ENCODE results near the gene TBX10.
"Not testable (repeated sequence)": the region's sequence is repeated elsewhere in the genome, so short reads cannot be mapped to it uniquely, and the experiment has no call there.

TBX10 gene

DNA sequence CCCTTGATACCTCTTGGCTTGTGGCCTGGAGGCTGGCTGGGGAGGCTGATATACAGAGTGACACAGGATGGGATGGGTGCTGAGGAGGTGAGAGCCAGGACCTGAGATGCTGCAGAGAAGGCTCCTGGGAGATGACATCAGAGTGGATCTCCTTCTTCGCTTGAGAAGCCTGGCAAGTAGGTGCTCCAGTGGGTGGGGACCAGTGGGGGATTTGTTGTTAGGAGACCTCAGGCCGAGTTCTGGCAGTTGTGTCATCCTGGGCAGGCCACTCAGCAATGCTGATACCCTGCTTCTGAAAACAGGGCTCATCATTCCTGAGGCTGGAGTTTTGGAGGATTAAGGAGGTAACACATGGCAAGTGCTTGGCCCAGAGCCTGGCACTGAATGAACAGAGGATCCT is 34.7 kb downstream of the TBX10 start:
- peaks cover 28% of the 10 kb centered on the region for H3K79me2 ChIP-seq (ENCODE audit: low read length)
- no peaks in the 10 kb centered on the region for H3K27me3 ChIP-seq (replicated peaks; ENCODE audit: insufficient read depth, low read length)
- H3K4me1 ChIP-seq (ENCODE audit: low read length): peaks cover 18% of the 10 kb centered on the region
- no peak overlapping the region for H3K27ac ChIP-seq (ENCODE audit: low read length)
- no peak overlapping the region for H3K4me2 ChIP-seq (ENCODE audit: low read depth, low read length)
- no peaks in the 10 kb centered on the region; the same call in 1 of the 2 replicates for H3K36me3 ChIP-seq (replicated peaks; ENCODE audit: insufficient read depth, low read length)
- H2AFZ ChIP-seq (ENCODE audit: low read length): no peak overlapping the region
- H3K9me2 ChIP-seq (replicated peaks; ENCODE audit: insufficient read depth, low read length): no peaks in the 10 kb centered on the region
- H4K20me1 ChIP-seq (ENCODE audit: insufficient read depth, low read length): no peaks in the 10 kb centered on the region
- no peak overlapping the region for H3K4me3 ChIP-seq (ENCODE audit: low read length)
- H3K9me3 ChIP-seq (replicated peaks; ENCODE audit: insufficient read depth, low read length): no peaks in the 10 kb centered on the region
- H3K9ac ChIP-seq (ENCODE audit: low read length): no peak overlapping the region
- DNase-seq: no peak
- peaks cover 10% of the 10 kb centered on the region; the same call in 1 of the 2 replicates for H3F3A ChIP-seq (ENCODE audit: insufficient read depth, low read length)
- TF ChIP-seq EZH2phosphoT487 (IDR thresholded peaks at IDR 0.05; ENCODE audit: low read length) (no peak), EZH2 (optimal IDR thresholded peaks at IDR 0.05; ENCODE audit: low read depth, low read length) (no peak)
- TF ChIP-seq, protein P1, sequence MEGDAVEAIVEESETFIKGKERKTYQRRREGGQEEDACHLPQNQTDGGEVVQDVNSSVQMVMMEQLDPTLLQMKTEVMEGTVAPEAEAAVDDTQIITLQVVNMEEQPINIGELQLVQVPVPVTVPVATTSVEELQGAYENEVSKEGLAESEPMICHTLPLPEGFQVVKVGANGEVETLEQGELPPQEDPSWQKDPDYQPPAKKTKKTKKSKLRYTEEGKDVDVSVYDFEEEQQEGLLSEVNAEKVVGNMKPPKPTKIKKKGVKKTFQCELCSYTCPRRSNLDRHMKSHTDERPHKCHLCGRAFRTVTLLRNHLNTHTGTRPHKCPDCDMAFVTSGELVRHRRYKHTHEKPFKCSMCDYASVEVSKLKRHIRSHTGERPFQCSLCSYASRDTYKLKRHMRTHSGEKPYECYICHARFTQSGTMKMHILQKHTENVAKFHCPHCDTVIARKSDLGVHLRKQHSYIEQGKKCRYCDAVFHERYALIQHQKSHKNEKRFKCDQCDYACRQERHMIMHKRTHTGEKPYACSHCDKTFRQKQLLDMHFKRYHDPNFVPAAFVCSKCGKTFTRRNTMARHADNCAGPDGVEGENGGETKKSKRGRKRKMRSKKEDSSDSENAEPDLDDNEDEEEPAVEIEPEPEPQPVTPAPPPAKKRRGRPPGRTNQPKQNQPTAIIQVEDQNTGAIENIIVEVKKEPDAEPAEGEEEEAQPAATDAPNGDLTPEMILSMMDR (IDR thresholded peaks at IDR 0.05; ENCODE audit: low read length): no peak

DNA sequence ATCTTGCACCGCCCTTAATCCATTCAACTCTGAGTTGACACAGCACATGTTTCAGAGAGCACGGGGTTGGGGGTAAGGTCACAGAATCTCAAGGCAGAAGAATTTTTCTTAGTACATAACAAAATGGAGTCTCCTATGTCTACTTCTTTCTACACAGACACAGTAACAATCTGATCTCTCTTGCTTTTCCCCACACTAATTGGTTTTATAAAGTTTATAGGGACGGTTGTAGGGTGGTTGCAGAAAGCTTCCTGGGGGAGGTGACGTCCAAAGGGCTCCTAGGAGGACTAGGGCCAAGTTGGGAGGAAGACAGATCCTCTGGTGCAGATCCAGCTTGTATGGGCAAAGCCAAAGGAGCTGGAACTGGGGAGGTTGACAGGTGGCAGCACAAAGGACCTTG is 35.4 kb downstream of the TBX10 start:
- not testable (repeated sequence) for H3K27ac ChIP-seq (ENCODE audit: low read length); H3F3A ChIP-seq (ENCODE audit: insufficient read depth, low read length); H3K9me2 ChIP-seq (replicated peaks; ENCODE audit: insufficient read depth, low read length); H3K9me3 ChIP-seq (replicated peaks; ENCODE audit: insufficient read depth, low read length); H2AFZ ChIP-seq (ENCODE audit: low read length); H3K27me3 ChIP-seq (replicated peaks; ENCODE audit: insufficient read depth, low read length); H3K9ac ChIP-seq (ENCODE audit: low read length); H3K4me3 ChIP-seq (ENCODE audit: low read length); DNase-seq; H3K4me2 ChIP-seq (ENCODE audit: low read depth, low read length); H3K36me3 ChIP-seq (replicated peaks; ENCODE audit: insufficient read depth, low read length); H4K20me1 ChIP-seq (ENCODE audit: insufficient read depth, low read length)
- Histone ChIP-seq H3K79me2 (ENCODE audit: low read length) (peaks cover 23% of the 10 kb centered on the region), H3K4me1 (ENCODE audit: low read length) (peaks cover 22% of the 10 kb centered on the region)

DNA sequence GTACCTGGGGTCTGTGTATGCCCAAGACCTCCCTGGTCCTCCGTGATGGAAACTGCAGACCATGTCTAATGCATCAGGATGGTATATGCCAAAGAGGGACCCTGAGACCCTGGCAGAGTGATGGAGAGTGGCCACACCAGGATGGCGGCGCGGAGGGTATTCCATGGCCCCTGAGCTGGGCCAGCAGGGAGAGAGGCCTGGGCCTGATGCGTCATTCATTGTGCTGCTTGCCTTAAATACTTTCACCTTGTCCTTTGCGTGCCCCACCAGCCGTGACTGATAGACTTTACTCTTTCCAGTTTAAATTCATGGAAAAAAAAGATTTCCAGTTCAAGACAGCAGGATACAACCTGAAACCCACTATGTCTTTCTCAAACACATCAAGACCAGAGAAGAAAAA is 38.5 kb downstream of the TBX10 start:
- peak overlapping the region; percentile 74 for H2AFZ ChIP-seq (ENCODE audit: low read length)
- H3K4me2 ChIP-seq (ENCODE audit: low read depth, low read length): peak overlapping the region; percentile 90

More for the DNA sequence above, 38.5 kb downstream of the TBX10 start:
- Histone ChIP-seq H3K9me2 (replicated peaks; ENCODE audit: insufficient read depth, low read length) (no peaks in the 10 kb centered on the region), H3K79me2 (ENCODE audit: low read length) (no peaks in the 10 kb centered on the region), H3K4me1 (ENCODE audit: low read length) (peaks cover 22% of the 10 kb centered on the region), H3K27ac (ENCODE audit: low read length) (peak overlapping the region; percentile 70; the same call in 1 of the 2 replicates), H3K36me3 (replicated peaks; ENCODE audit: insufficient read depth, low read length) (no peaks in the 10 kb centered on the region), H3K9me3 (replicated peaks; ENCODE audit: insufficient read depth, low read length) (no peaks in the 10 kb centered on the region), H3F3A (ENCODE audit: insufficient read depth, low read length) (peaks cover 6% of the 10 kb centered on the region), H3K4me3 (ENCODE audit: low read length) (peak overlapping the region; percentile 25), H4K20me1 (ENCODE audit: insufficient read depth, low read length) (no peaks in the 10 kb centered on the region), H3K27me3 (replicated peaks; ENCODE audit: insufficient read depth, low read length) (no peaks in the 10 kb centered on the region), H3K9ac (ENCODE audit: low read length) (no peak overlapping the region)
- no peak for DNase-seq
- no peak for TF ChIP-seq EZH2phosphoT487 (IDR thresholded peaks at IDR 0.05; ENCODE audit: low read length)
- TF ChIP-seq, protein P1 (IDR thresholded peaks at IDR 0.05; ENCODE audit: low read length): no peak
- TF ChIP-seq EZH2 (optimal IDR thresholded peaks at IDR 0.05; ENCODE audit: low read depth, low read length): no peak
